Type B pancreatic cell (in vitro differentiated cells): Measurements from ENCODE around the gene ATP2A2. TPM values are rescaled to one million over a fixed set of nuclear protein-coding genes. Genes with fewer than 3 reads are reported as not detected.

Experiments
- DNase-seq: peaks from one replicate; pipeline ENCODE4 v3.0.0; 2021; ENCODE audit warnings: mixed read lengths; ENCODE audit not compliant: unreplicated experiment; ENCODE audit errors: extremely low spot score
- H3K27ac Mint-ChIP-seq: 2 replicates; pipeline ENCODE4 v1.8.0; 2021; ENCODE audit warnings: mild to moderate bottlenecking, mixed read lengths
- H3K27me3 Mint-ChIP-seq: 2 replicates; pipeline ENCODE4 v1.8.0; 2021; ENCODE audit warnings: mixed read lengths
- H3K36me3 Mint-ChIP-seq: 2 replicates; pipeline ENCODE4 v1.8.0; 2021; ENCODE audit warnings: mixed read lengths
- H3K4me1 Mint-ChIP-seq: one replicate; pipeline ENCODE4 v1.8.0; 2021; ENCODE audit warnings: mixed read lengths; ENCODE audit not compliant: unreplicated experiment
- H3K4me3 Mint-ChIP-seq: 2 replicates; pipeline ENCODE4 v1.8.0; 2021; ENCODE audit warnings: mild to moderate bottlenecking, mixed read lengths
- H3K9me3 Mint-ChIP-seq: 2 replicates; pipeline ENCODE4 v1.8.0; 2021; ENCODE audit warnings: mixed read lengths
- CTCF ChIP-seq: fragments of 200-600 bp; sonication (generic); conservative IDR thresholded peaks from 2 replicates; pipeline ENCODE4 v1.5.0; 2021; ENCODE audit warnings: antibody characterized with exemption, mild to moderate bottlenecking
- total RNA-seq: library from RNA; stranded (reverse); gene quantifications from 2 replicates; pipeline ENCODE4 v1.2.1, GENCODE V29; 2021; ENCODE audit warnings: low replicate concordance

ATP2A2 gene
- total RNA-seq, 1 donor from 2014 or later, result 203 TPM

- H3K36me3 Mint-ChIP-seq, result peaks cover 59% of the 10 kb centered on the region
- H3K9me3 Mint-ChIP-seq, result no peaks in the 10 kb centered on the region
- H3K27ac Mint-ChIP-seq, result peak overlapping the region; percentile 39
- peak; percentile 60 for DNase-seq
- no peaks in the 10 kb centered on the region for H3K4me1 Mint-ChIP-seq
- H3K4me3 Mint-ChIP-seq, result no peak overlapping the region
- no peak for TF ChIP-seq CTCF
- H3K27me3 Mint-ChIP-seq, result no peaks in the 10 kb centered on the region
Measured at GRCh38 chr12:110340706-110341105, 59.7 kb downstream of the ATP2A2 start.

- no peaks in the 10 kb centered on the region for H3K27me3 Mint-ChIP-seq
- H3K27ac Mint-ChIP-seq, result peak overlapping the region; percentile 21
- peak; percentile 49 for DNase-seq
- H3K4me1 Mint-ChIP-seq, result no peaks in the 10 kb centered on the region
- H3K36me3 Mint-ChIP-seq, result peaks cover 59% of the 10 kb centered on the region
- TF ChIP-seq CTCF, result no peak
- H3K9me3 Mint-ChIP-seq, result no peaks in the 10 kb centered on the region
- H3K4me3 Mint-ChIP-seq, result no peak overlapping the region
Measured at GRCh38 chr12:110342157-110342556, 61.1 kb downstream of the ATP2A2 start.

- Mint-ChIP-seq H3K4me1 (no peaks in the 10 kb centered on the region), H3K36me3 (peaks cover 62% of the 10 kb centered on the region), H3K27ac (peak overlapping the region; percentile 26), H3K9me3 (no peaks in the 10 kb centered on the region), H3K4me3 (no peak overlapping the region), H3K27me3 (no peaks in the 10 kb centered on the region)
- DNase-seq, result no peak
- no peak for TF ChIP-seq CTCF
Measured at GRCh38 chr12:110343114-110343513, 62.1 kb downstream of the ATP2A2 start.

- peak overlapping the region; percentile 63 for H3K27ac Mint-ChIP-seq
- H3K4me3 Mint-ChIP-seq, result no peak overlapping the region
- H3K9me3 Mint-ChIP-seq, result no peaks in the 10 kb centered on the region
- TF ChIP-seq CTCF, result no peak
- no peaks in the 10 kb centered on the region for H3K4me1 Mint-ChIP-seq
- no peak for DNase-seq
- peaks cover 56% of the 10 kb centered on the region for H3K36me3 Mint-ChIP-seq
- no peaks in the 10 kb centered on the region for H3K27me3 Mint-ChIP-seq
Measured at GRCh38 chr12:110343736-110344555, 62.9 kb downstream of the ATP2A2 start.

- Mint-ChIP-seq H3K27me3 (no peaks in the 10 kb centered on the region), H3K36me3 (peaks cover 53% of the 10 kb centered on the region), H3K4me3 (no peak overlapping the region), H3K27ac (peak overlapping the region; percentile 97), H3K9me3 (no peaks in the 10 kb centered on the region), H3K4me1 (no peaks in the 10 kb centered on the region)
- peak; percentile 32 for DNase-seq
- no peak for TF ChIP-seq CTCF
Measured at GRCh38 chr12:110344657-110345056, 63.6 kb downstream of the ATP2A2 start.
